IMR-90 (cell line): ENCODE measurements around the gene BLOC1S4. TPM values are rescaled to one million over a fixed set of nuclear protein-coding genes. Genes with fewer than 3 reads are reported as not detected.

Experiments used
- ATAC-seq: fragments of 200-7000 bp; cut with Tn5 transposase; 2 replicates; pipeline ENCODE4 v1.9.1; 2020; ENCODE audit warnings: low read depth, mild to moderate bottlenecking, moderate library complexity
- BruUV-seq: library from RNA; stranded (reverse); fragments of 400-500 nt; replicated peaks from 2 replicates; lab custom pipeline; 2021; lab: Mats Ljungman, UMichigan
- CTCF ChIA-PET: fragments of 300-600 bp; formaldehyde crosslinking; extraction: SDS; loops from one replicate; lab custom pipeline; 2021; ENCODE audit warnings: antibody characterized with exemption; lab: Yijun Ruan, JAX
- POLR2A ChIA-PET: fragments of 300-600 bp; sonication (Branson Sonifier 250); formaldehyde crosslinking; loops from one replicate; lab custom pipeline; 2022; ENCODE audit warnings: antibody characterized with exemption; ENCODE audit not compliant: unreplicated experiment; lab: Charles Lee
- DNase-seq: peaks from one replicate; pipeline ENCODE4 v3.0.0; 2013
- H2AFZ ChIP-seq: replicated peaks from 2 replicates; pipeline ENCODE3; 2013; ENCODE audit warnings: low read length, mild to moderate bottlenecking; ENCODE audit not compliant: poor library complexity
- H2AK5ac ChIP-seq: 2 replicates; pipeline ENCODE4 v1.6.1; 2013; ENCODE audit warnings: low read depth, low read length, inconsistent platforms
- H2AK9ac ChIP-seq: replicated peaks from 2 replicates; pipeline ENCODE3; 2013; ENCODE audit warnings: mild to moderate bottlenecking, low read depth, low read length, moderate library complexity; ENCODE audit not compliant: poor library complexity
- H2BK120ac ChIP-seq: 2 replicates; pipeline ENCODE4 v1.6.1; 2013; ENCODE audit warnings: low read depth, low read length, inconsistent platforms
- H2BK15ac ChIP-seq: 3 replicates; pipeline ENCODE4 v1.6.1; 2013; ENCODE audit warnings: low read depth, low read length, inconsistent platforms
- H2BK20ac ChIP-seq: 2 replicates; pipeline ENCODE4 v1.6.1; 2013; ENCODE audit warnings: low read depth, mild to moderate bottlenecking, inconsistent platforms, low read length, moderate library complexity
- H2BK5ac ChIP-seq: 2 replicates; pipeline ENCODE4 v1.6.1; 2013; ENCODE audit warnings: mild to moderate bottlenecking, low read depth, low read length, inconsistent platforms; ENCODE audit not compliant: poor library complexity, severe bottlenecking
- H3K14ac ChIP-seq: replicated peaks from 2 replicates; pipeline ENCODE4 v1.6.1; 2013; ENCODE audit warnings: low read depth, low read length, inconsistent platforms
- H3K18ac ChIP-seq: 2 replicates; pipeline ENCODE4 v1.6.1; 2013; ENCODE audit warnings: low read depth, low read length, control low read depth
- H3K23ac ChIP-seq: 2 replicates; pipeline ENCODE4 v1.6.1; 2013; ENCODE audit warnings: low read depth, low read length, inconsistent platforms
- H3K27ac ChIP-seq: 2 replicates; pipeline ENCODE4 v1.5.1; 2013; ENCODE audit warnings: mild to moderate bottlenecking, control low read depth, low read length; ENCODE audit not compliant: insufficient read depth
- H3K27me3 ChIP-seq: 2 replicates; pipeline ENCODE4 v1.6.1; 2013; ENCODE audit warnings: low read length; ENCODE audit not compliant: control insufficient read depth, insufficient read depth
- H3K36me3 ChIP-seq: 2 replicates; pipeline ENCODE4 v1.6.1; 2013; ENCODE audit warnings: low read length, mixed read lengths; ENCODE audit not compliant: control insufficient read depth, insufficient read depth
- H3K4ac ChIP-seq: 2 replicates; pipeline ENCODE4 v1.6.1; 2013; ENCODE audit warnings: low read depth, low read length, inconsistent platforms
- H3K4me1 ChIP-seq: 2 replicates; pipeline ENCODE4 v1.6.1; 2013; ENCODE audit warnings: low read length, mixed read lengths; ENCODE audit not compliant: control insufficient read depth, insufficient read depth
- H3K4me2 ChIP-seq: 2 replicates; pipeline ENCODE4 v1.6.1; 2013; ENCODE audit warnings: low read depth, mild to moderate bottlenecking, control low read depth, low read length, moderate library complexity
- H3K4me3 ChIP-seq: 2 replicates; pipeline ENCODE4 v1.5.1; 2013; ENCODE audit warnings: low read depth, mild to moderate bottlenecking, control low read depth, low read length, moderate library complexity; ENCODE audit not compliant: insufficient read depth
- H3K56ac ChIP-seq: 2 replicates; pipeline ENCODE4 v1.6.1; 2013; ENCODE audit warnings: low read length, inconsistent platforms; ENCODE audit not compliant: insufficient read depth; ENCODE audit errors: extremely low read depth
- H3K79me1 ChIP-seq, 2 experiments: 2 replicates each; pipeline ENCODE4 v1.6.1; 2013; ENCODE audit warnings: low read length in 2 of 2, inconsistent platforms in 1 of 2, low read depth in 1 of 2
- H3K9ac ChIP-seq: 2 replicates; pipeline ENCODE4 v1.6.1; 2013; ENCODE audit warnings: low read depth, low read length, control low read depth
- H3K9me1 ChIP-seq: 2 replicates; pipeline ENCODE4 v1.6.1; 2013; ENCODE audit warnings: low read length, inconsistent platforms; ENCODE audit not compliant: insufficient read depth
- H3K9me3 ChIP-seq: 2 replicates; pipeline ENCODE4 v1.6.1; 2013; ENCODE audit warnings: low read length; ENCODE audit not compliant: control insufficient read depth, insufficient read depth
- H4K20me1 ChIP-seq: 2 replicates; pipeline ENCODE4 v1.6.1; 2013; ENCODE audit warnings: low read length, inconsistent platforms; ENCODE audit not compliant: insufficient read depth
- H4K5ac ChIP-seq: 2 replicates; pipeline ENCODE4 v1.6.1; 2013; ENCODE audit warnings: mild to moderate bottlenecking, low read depth, low read length, control low read depth
- H4K8ac ChIP-seq, 2 experiments: 2 replicates each; pipeline ENCODE4 v1.6.1; 2013; ENCODE audit warnings: low read depth in 2 of 2, low read length in 2 of 2, control low read depth in 1 of 2, inconsistent platforms in 1 of 2
- H4K91ac ChIP-seq: 2 replicates; pipeline ENCODE4 v1.6.1; 2013; ENCODE audit warnings: low read depth, low read length, inconsistent platforms; ENCODE audit not compliant: insufficient read depth
- BHLHE40 ChIP-seq: fragments of 150-350 bp; IDR thresholded peaks from 2 replicates; pipeline ENCODE4 v1.6.1; 2016; ENCODE audit warnings: mild to moderate bottlenecking, low read depth, low read length
- CEBPB ChIP-seq: IDR thresholded peaks from 2 replicates; pipeline ENCODE4 v1.6.1; 2012; ENCODE audit warnings: low read depth, low read length, improper control_type of control experiment
- CHD1 ChIP-seq: IDR thresholded peaks from 2 replicates; pipeline ENCODE4 v1.6.1; 2012; ENCODE audit warnings: low read depth, low read length, improper control_type of control experiment
- CTCF ChIP-seq: conservative IDR thresholded peaks from 2 replicates; pipeline ENCODE4 v1.5.1; 2012; ENCODE audit warnings: mild to moderate bottlenecking, low read depth, low read length, improper control_type of control experiment
- ELK1 ChIP-seq: fragments of 150-350 bp; IDR thresholded peaks from 2 replicates; pipeline ENCODE4 v1.6.1; 2016; ENCODE audit warnings: low read depth, mild to moderate bottlenecking, low read length, moderate library complexity, borderline replicate concordance
- FOS ChIP-seq: fragments of 150-350 bp; IDR thresholded peaks from 2 replicates; pipeline ENCODE4 v1.6.1; 2016; ENCODE audit warnings: low read depth, low read length
- MAFK ChIP-seq: IDR thresholded peaks from 2 replicates; pipeline ENCODE4 v1.6.1; 2012; ENCODE audit warnings: low read depth, low read length, improper control_type of control experiment
- MAZ ChIP-seq: IDR thresholded peaks from 2 replicates; pipeline ENCODE4 v1.6.1; 2012; ENCODE audit warnings: low read depth, mild to moderate bottlenecking, low read length, improper control_type of control experiment, moderate library complexity, borderline replicate concordance
- POLR2A ChIP-seq: IDR thresholded peaks from 2 replicates; pipeline ENCODE4 v1.6.1; 2012; ENCODE audit warnings: mild to moderate bottlenecking, low read depth, low read length
- RAD21 ChIP-seq: IDR thresholded peaks from 2 replicates; pipeline ENCODE4 v1.6.1; 2012; ENCODE audit warnings: low read length, improper control_type of control experiment
- RCOR1 ChIP-seq: IDR thresholded peaks from 2 replicates; pipeline ENCODE4 v1.6.1; 2012; ENCODE audit warnings: mild to moderate bottlenecking, low read length, improper control_type of control experiment; ENCODE audit not compliant: insufficient replicate concordance
- RFX5 ChIP-seq: IDR thresholded peaks from 2 replicates; pipeline ENCODE4 v1.8.0; 2012; ENCODE audit warnings: low read depth, mild to moderate bottlenecking, low read length, moderate library complexity
- SMC3 ChIP-seq: fragments of 150-350 bp; IDR thresholded peaks from 2 replicates; pipeline ENCODE4 v1.6.1; 2016; ENCODE audit warnings: low read depth, mild to moderate bottlenecking, antibody characterized with exemption, low read length, moderate library complexity
- WGBS, 2 experiments: methylation state at CpG; one replicate each; pipeline versions ENCODE4 v1.1.5 to v1.1.7; 2013; ENCODE audit warnings: missing lambda C conversion rate in 2 of 2; ENCODE audit not compliant: insufficient read length in 1 of 2; ENCODE audit errors: extremely low coverage in 2 of 2; 5-methylcytosine and 5-hydroxymethylcytosine counted together
- dilution Hi-C: fragments of 300-500 bp; cut with HindIII; formaldehyde crosslinking; loops from one replicate; pipeline ENCODE4 v1.14.3; 2018; ENCODE audit warnings: low sequenced_read_pairs; ENCODE audit not compliant: unreplicated experiment
- in situ Hi-C: fragments of 300-500 bp; cut with MboI; formaldehyde crosslinking; loops from 3 replicates; pipeline ENCODE4 v1.14.3; 2019; ENCODE audit warnings: low sequenced_read_pairs, inconsistent platforms, mixed read lengths
- intact Hi-C: fragments of 100-400 bp; cut with micrococcal nuclease; formaldehyde crosslinking; loops from 2 replicates; pipeline ENCODE4 v1.10.0; 2022
- polyA plus RNA-seq, 3 experiments: library from polyadenylated mRNA; depleted of rRNA; stranded (reverse); fragments of >200 nt; gene quantifications; 2 replicates each; pipeline ENCODE4 v1.2.3, GENCODE V29; 2012; ENCODE audit warnings: low replicate concordance in 1 of 3
- total RNA-seq: library from RNA; depleted of rRNA; stranded (reverse); fragments of >200 nt; gene quantifications from 2 replicates; pipeline ENCODE4 v1.2.3, GENCODE V29; 2012

Gene BLOC1S4
- total and polyA plus RNA-seq, 2 of the 4 experiments (the other 2 are of a cell fraction), result 8.8 to 22.1 TPM

GRCh38 chr4:6687947-6688878 is 27.8 kb upstream of the BLOC1S4 start:
- ATAC-seq (no peak), DNase-seq (no peak)
- H3K79me1 ChIP-seq, result peaks cover 0 to 8% of the 10 kb centered on the region in 2 experiments; a peak in 1 of 4 replicates
- peak overlapping the region; percentile 41 to 78 for H4K8ac ChIP-seq
- peak overlapping the region; percentile 87 for H2BK120ac ChIP-seq
- BruUV-seq, result no TSS peak
- peak overlapping the region; percentile 80 for H3K4ac ChIP-seq
- peak overlapping the region; percentile 87 for H4K91ac ChIP-seq
- no peak overlapping the region; the same call in none of the 2 replicates for H3K56ac ChIP-seq
- H3K9ac ChIP-seq, result peak overlapping the region; percentile 47; the same call in 1 of the 2 replicates
- H3K36me3 ChIP-seq, result no peaks in the 10 kb centered on the region
- H2BK20ac ChIP-seq, result peak overlapping the region; percentile 14
- no peaks in the 10 kb centered on the region for H3K9me3 ChIP-seq
- peak overlapping the region; percentile 31 for H3K23ac ChIP-seq
- peak overlapping the region; percentile 14 for H3K4me2 ChIP-seq
- no peaks in the 10 kb centered on the region for H3K27me3 ChIP-seq
- no peak overlapping the region for H3K4me3 ChIP-seq
- ChIA-PET CTCF (interaction anchor here (1.2 to 1.5 kb wide), 2 partner anchors 13 to 21 kb away, joined by 3 read pairs; partner anchors contain the start of gene MRFAP1L1), POLR2A (no interaction called here)
- peak overlapping the region; percentile 16 for H3K18ac ChIP-seq
- peak overlapping the region; percentile 73 for H3K14ac ChIP-seq
- WGBS, 2 experiments, result 92% methylated on average over 9 of the region's 24 CpGs; no CpG with 5 or more reads in 1 of the 2 experiments
- peak overlapping the region; percentile 41 for H4K5ac ChIP-seq
- dilution Hi-C loops, result no loop called here
- peak overlapping the region; percentile 13; the same call in 2 of the 3 replicates for H2BK15ac ChIP-seq
- H2AK5ac ChIP-seq, result peak overlapping the region; percentile 89
- H3K9me1 ChIP-seq, result peaks cover 16% of the 10 kb centered on the region; the same call in 1 of the 2 replicates
- in situ Hi-C loops, result no loop called here
- intact Hi-C loops, result no loop called here
- H2AK9ac ChIP-seq, result peak overlapping the region; percentile 13
- H4K20me1 ChIP-seq, result no peaks in the 10 kb centered on the region
- H2AFZ ChIP-seq, result peak overlapping the region; percentile 91
- peak overlapping the region; percentile 66 for H2BK5ac ChIP-seq
- H3K4me1 ChIP-seq, result peaks cover 20% of the 10 kb centered on the region
- peak overlapping the region; percentile 66 for H3K27ac ChIP-seq
- TF ChIP-seq CHD1 (no peak), RFX5 (no peak), SMC3 (no peak), BHLHE40 (no peak), ELK1 (no peak), MAZ (no peak), RAD21 (no peak), POLR2A (no peak), CTCF (no peak), MAFK (no peak), CEBPB (no peak), RCOR1 (no peak), FOS (no peak)
